GDM1 (cell line): Measurements from ENCODE around the gene ANKRD11.

Experiments
- DNase-seq: peaks from one replicate; lab custom pipeline; 2025; lab: John Stamatoyannopoulos, UW

The ANKRD11 gene

GRCh38 chr16:89381788-89382187 is 108.6 kb downstream of the ANKRD11 start:
- DNase-seq = no peak

GRCh38 chr16:89380681-89381080 is 109.7 kb downstream of the ANKRD11 start:
- no peak for DNase-seq

GRCh38 chr16:89378947-89379771 is 111.2 kb downstream of the ANKRD11 start:
- DNase-seq = no peak

GRCh38 chr16:89377453-89377848 is 112.9 kb downstream of the ANKRD11 start:
- DNase-seq = no peak

GRCh38 chr16:89376812-89377452 is 113.4 kb downstream of the ANKRD11 start:
- no peak for DNase-seq

GRCh38 chr16:89375686-89376085 is 114.7 kb downstream of the ANKRD11 start:
- DNase-seq = no peak

GRCh38 chr16:89375021-89375420 is 115.3 kb downstream of the ANKRD11 start:
- no peak for DNase-seq

GRCh38 chr16:89374393-89374960 is 115.9 kb downstream of the ANKRD11 start:
- DNase-seq = no peak

GRCh38 chr16:89373355-89374110 is 116.8 kb downstream of the ANKRD11 start:
- DNase-seq = no peak

GRCh38 chr16:89371968-89372634 is 118.3 kb downstream of the ANKRD11 start:
- DNase-seq = no peak

GRCh38 chr16:89371386-89371785 is 119.0 kb downstream of the ANKRD11 start:
- no peak for DNase-seq

- DNase-seq = no peak
Observed at GRCh38 chr16:89370601-89371000, 119.8 kb downstream of the ANKRD11 start.

- no peak for DNase-seq
Observed at GRCh38 chr16:89370081-89370511, 120.3 kb downstream of the ANKRD11 start.

GRCh38 chr16:89369266-89369895 is 121.0 kb downstream of the ANKRD11 start:
- no peak for DNase-seq

GRCh38 chr16:89368604-89369249 is 121.6 kb downstream of the ANKRD11 start:
- DNase-seq = no peak

GRCh38 chr16:89367538-89367915 is 122.8 kb downstream of the ANKRD11 start:
- DNase-seq = no peak

GRCh38 chr16:89366561-89367537 is 123.5 kb downstream of the ANKRD11 start:
- no peak for DNase-seq

- no peak for DNase-seq
Observed at GRCh38 chr16:89365996-89366395, 124.4 kb downstream of the ANKRD11 start.

- DNase-seq = no peak
Observed at GRCh38 chr16:89365044-89365467, 125.3 kb downstream of the ANKRD11 start.

GRCh38 chr16:89364606-89365005 is 125.8 kb downstream of the ANKRD11 start:
- no peak for DNase-seq
